ENCODE measurements around the gene CLCN4.

The CLCN4 gene

DNA sequence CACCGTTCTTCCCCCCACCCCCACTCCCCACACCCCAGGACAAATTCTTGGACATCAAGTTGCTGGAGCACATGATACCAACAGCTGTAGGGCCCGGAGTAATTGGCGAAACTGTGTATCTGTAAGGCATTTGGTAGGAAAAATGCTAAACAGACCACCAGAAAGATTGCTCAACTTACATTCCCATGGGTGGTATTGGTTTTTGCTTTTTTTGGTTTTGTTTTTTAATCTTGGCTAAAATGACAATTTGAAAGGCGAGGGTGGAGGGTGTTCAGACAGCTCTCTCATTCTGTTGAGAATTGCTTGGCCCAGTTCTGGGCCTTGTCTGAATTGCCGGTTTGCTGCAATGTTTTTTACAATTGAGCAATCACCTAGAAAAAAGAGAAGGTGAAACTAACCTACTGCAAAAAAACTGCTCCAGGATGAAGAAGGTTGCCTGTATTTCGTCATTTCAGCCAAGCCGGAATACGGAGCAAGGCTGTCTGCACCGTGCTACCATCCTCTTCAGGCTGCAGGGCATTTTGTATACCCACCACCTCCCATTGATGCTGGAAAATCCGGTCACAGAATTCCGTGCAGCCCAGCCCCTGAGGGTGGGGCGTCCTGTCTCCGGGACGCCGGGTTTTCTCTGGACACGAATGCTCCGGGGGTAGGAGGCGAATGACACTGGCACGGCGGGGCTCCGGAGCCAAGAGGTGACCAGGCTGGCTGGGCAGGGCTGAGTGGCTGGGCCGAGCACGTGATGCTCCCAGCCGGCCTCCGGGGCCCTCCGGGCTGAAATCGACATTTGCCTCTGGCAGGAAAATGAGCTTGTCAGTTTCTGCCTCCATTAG, at the start of gene CLCN4:
Gene CLCN4, plus strand, starts transcription at position 777 of the 833 bp plus-strand sequence. CDS start 28,058 bp downstream, outside the sequence.
- no peak for DNase-seq

DNA sequence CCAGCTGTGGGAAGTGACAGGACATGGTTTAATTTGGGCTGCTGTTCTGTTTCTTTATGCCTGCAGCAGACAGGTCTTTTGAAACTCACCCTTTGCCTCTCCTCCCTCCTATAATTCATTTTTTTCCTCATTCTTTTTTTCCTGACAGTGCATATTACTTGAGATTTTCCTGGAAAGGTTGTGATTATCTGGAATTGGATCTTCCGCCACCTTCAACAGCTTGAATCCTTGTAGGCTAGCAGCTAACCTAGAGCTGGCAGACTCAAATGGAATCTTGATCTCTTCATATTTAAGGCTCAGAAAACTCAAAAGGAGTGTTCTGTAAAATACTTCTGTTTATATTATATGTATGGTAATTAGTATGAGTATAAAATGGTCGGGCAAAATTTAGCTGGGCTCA, 49.3 kb upstream of the CLCN4 start:
- no peak for DNase-seq

DNA sequence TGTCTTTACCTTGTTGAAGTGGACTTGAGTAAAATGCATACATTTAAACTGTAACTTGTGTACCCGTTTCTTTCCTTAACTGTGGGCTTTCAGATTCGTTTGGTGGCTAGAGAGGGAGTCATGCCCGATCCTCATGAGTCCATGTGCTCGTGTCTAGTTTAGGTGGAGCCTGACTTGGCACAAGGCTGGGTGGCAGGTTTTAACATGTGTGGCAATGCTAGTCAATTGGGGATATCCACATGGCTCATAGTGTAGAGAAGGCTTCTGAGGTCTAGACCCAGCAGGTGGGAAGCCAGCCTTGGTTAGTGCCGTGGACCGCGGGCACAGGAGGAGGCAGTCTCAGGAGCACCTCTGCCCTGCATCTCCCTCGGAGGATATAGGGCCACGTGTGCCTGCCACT, 48.5 kb upstream of the CLCN4 start:
- DNase-seq: peak; percentile 6

DNA sequence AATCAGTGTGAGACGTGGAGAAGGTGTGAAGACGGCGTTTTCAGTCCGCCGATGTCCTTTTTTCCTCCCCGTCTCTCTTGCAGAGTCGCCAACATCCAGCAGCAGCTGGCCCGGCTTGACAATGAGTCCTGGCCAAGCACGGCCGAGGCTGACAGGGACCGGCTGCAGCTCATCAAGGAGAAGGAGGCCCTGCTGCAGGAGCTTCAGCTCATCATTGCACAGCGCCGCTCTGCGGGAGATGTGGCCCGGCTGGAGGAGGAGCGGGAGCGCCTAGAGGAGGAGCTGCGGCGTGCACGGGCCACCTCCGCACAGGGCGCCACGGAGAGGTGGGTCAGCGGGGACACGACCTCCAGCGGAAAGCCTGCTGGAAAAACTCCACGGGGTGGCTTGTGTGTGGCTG, 47.1 kb upstream of the CLCN4 start:
- DNase-seq: no peak

DNA sequence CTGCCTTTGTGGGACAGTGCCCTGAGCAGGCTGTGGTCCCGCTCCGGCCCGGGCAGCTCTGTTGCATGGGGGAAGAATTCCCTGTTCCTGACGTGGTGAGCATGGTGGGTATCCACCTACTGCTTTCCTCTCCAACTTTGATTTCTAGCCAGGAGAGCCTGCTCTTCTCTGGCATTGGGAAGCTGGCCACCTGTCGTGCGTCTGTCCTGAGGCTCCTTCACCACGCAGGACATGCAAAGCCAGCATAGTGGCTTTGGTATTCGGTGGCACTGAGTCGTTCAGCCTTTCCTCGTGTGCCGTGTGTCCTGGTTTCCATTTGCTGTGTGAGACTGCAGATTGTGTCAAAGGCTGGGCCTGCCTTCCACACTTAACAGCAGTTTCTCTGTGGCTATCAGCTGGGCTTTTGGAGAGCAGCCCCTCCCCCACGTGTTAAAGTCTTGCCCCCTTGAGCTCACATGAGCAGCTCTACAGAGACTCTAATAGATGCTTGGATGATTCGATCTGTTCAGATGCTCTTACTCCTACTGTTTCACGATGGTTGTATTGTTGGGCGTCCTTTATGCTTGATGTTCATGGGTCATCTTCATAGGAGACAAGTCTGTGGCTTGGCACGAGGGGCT, 46.3 kb upstream of the CLCN4 start:
- no peak for DNase-seq

DNA sequence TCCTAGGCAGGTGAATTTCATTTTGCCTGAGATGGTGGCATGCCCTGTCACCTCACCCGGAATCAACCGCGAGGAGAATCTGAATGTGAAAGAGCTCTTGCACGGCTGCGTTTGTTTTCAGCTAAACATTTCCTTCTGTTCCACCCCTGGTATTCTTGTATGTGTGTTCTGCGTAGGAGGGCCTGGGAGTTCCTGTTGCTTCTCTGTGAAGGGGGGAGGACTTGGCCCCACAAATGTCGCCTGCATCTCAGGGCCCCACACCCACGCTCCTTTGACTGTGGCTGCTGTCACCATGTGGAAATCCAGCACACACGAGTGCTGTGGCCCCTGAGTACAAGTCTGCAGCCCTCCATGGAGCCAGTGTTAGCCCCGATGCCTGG, 45.8 kb upstream of the CLCN4 start:
- no peak for DNase-seq

DNA sequence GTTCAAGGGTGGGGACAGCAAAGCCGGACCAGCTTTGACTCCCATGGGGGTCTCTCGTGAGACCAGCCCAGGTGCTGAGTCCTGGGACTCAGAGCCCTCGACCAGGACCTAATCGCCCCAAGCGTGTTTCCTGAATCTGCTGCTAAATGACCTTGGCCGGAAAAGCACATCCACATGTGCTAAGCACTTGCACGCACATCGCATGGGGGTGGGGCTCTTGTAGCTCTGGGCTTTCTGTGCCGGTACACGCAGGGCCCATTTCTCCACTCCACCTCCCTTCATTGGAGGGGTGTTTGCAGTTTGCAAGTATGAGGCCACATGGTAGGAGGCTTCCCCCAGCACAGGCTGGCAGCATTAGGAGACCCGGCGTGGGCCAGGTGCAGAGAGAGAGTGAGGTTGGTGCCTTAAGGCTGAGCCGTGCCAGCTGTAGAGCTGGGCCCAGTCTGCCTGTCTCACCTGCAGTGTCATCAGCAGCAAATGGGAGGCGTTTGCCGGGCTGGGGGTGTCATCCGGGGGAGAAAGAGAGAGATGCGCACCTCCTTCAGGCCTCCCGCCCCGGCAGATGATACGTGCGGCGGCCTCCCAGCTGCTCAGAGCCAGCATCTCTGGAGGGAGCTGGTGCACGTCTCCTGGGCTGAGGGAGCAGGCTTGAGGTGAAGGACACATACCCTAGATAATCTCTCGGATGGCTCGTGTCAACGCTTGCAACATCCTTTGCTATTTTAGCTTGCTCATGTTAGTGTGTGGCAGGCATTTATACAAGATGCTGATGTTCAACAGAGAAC, 45.2 kb upstream of the CLCN4 start:
- no peak for DNase-seq

DNA sequence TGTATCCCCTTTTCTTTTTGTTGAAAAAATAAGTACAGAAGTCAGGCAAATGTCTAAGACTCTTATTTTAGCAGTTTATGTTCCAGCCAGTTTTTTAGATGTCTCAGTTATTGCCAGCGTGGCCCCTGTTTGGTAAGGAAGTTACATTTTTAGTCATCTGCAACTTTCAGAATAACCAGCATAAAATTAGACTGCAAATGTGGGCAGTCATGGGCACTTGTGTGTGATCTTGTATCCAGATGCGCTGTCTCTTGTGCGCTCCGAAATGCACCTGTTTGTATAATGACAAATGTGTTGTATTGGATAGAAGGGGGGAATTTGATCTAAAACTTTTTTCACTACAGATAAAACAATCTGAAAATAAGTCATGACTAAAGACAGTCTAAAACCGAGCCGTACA, 44.3 kb upstream of the CLCN4 start:
- no peak for DNase-seq

DNA sequence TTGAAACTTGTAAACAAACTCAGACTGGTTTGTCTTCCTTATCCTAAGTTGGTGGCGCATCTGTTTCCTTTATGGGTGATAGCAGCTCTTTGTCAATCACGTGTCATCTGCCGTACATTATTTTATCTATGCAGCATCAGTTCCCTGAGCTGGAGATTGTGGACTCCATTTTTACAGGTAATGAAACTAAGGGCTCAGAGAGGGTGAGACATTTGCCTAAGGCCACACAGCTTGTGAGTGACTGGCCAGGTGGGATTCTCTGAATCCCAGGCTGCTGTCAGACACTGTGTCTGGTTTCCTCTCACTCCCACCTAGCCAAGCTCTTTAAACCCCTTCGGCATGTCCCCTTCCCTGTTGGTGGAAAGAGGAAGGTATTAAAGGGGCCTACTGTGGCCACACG, 41.7 kb upstream of the CLCN4 start:
- no peak for DNase-seq

DNA sequence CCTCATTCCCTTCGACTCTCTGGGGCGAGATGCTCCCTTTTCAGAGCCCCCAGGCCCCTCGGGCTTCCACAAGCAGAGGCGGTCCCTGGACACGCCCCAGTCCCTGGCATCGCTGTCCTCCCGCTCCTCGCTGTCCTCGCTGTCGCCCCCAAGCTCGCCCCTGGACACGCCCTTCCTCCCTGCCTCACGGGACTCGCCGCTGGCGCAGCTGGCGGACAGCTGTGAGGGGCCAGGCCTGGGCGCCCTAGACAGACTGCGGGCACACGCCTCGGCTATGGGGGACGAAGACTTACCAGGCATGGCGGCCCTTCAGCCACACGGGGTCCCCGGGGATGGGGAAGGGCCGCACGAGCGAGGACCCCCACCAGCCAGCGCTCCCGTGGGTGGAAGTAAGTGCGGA, 39.5 kb upstream of the CLCN4 start:
- no peak for DNase-seq

DNA sequence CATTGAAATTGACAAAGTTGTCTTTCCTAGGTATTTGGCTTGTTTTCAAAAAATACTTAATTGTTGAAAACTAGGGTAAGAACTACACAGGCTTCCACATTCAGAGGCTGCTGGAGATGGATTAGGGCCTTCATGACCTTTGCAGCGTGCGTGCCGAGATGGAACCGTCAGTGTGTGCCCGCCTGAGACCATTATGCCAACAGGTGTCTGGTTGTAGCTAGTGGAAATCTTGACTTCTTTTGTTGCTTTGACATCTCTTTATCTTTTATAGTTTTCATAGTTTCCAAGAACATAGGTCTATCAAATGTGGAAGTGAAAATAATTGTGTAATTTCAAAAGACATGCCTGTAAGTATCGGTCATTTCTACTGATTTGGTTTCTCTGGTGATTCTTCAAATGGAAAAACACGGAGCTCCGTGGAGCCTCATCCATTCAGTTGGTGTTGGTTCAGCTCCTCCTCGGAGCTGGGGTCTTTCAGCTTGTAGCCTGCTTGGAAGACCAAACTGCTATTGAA, 38.9 kb upstream of the CLCN4 start:
- DNase-seq: no peak

DNA sequence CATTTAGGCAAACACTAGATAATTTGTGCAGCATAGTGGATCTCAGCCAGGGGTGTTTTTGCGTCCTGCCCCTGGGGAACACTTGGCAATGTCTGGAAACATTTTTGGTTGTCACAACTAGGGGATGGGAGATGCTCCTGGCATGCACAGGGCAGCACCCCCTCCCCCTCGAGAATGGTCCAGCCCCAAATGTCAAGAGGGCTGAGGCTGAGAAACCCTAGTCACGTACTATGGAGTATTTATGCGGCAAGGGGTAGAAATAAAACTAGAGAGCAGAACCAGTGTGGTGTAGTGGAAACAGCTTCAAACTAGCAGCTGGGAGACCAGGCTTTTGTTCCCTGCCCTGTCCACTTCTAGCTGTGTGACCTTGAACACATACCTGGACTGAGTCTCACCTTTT, 38.2 kb upstream of the CLCN4 start:
- no peak for DNase-seq

DNA sequence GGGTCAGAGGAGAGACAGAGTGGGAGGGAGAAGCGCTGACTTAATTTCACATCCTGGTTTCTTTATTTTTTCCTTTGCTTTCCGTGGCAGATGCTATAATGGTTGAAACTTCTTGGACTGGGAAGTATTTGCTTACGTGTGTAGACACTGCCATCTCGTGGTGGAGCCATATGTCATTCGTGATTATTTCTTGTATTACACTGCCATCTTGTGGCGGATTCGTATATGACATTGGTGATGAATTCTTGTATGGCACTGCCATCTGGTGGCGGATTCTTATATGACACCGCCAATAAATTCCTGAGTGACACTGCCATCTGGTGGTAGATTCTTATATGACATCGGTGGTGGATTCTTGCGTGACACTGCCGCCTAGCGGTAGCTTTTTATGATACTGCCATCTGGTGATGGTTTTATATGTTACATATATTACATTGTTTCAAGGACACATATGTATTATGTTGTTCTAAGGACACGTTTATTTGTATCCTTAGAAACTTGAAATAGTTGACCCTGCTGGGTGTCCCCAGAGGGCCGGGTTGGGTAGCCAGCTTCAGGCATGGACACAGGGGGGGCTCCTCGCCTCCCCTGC, 37.3 kb upstream of the CLCN4 start:
- DNase-seq: peak; percentile 31

DNA sequence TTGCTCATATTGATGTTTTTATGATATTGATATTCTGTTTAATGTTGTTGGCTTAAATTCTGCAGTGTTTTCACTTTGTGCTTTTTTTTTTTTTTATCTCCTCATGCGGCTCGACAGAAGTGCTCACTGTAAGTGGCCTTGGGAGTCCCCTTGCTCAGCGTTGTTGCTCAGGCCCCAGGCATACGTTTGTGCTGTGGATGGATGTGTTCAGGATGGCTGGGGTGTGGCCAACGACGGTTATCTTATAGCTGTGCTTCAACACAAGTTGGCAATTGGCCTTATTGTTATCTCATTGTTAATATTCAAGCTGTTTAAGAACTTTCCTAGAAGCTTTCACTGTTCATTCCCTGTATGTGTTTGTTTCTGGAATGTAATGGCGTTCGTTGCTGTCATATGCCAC, 36.4 kb upstream of the CLCN4 start:
- no peak for DNase-seq

DNA sequence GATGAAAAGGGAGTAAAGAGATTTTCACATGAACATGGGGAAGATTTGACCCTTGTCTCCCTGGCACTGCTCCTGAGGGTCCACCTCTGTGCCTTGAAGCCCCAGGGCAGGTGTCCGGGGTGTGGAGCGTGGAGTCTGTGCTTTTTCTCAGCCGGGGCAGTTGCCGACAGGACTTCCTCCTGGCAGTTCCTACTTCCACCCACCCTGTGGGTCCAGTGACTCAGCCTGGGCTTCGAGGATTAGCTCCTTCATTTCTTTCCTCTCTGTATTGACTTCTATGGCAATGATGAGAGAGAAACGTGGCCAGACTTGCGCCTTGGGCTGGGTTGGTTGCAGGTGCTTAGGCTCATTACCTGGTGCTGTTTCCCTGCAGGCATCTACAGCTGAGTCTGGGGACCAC, 35.9 kb upstream of the CLCN4 start:
- no peak for DNase-seq

DNA sequence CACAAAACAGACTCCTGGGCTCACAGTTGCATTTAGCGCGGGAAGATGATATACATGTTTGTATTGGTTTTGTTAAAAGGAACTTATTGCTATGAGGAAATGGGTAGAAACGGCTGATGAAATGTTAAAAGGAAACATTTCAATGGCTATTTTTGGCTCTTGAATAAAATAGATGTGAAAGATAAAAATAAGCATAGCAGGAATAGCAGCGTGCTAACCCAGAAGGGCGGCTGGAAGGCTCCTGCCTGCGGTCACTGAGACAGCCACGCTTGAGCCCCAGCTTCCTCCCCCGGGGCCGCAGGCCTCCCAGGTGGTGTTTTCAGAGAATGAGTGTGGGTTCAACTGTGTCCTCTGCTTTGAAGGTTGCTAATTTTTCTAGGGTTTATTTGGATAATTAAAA, 35.0 kb upstream of the CLCN4 start:
- DNase-seq: no peak

DNA sequence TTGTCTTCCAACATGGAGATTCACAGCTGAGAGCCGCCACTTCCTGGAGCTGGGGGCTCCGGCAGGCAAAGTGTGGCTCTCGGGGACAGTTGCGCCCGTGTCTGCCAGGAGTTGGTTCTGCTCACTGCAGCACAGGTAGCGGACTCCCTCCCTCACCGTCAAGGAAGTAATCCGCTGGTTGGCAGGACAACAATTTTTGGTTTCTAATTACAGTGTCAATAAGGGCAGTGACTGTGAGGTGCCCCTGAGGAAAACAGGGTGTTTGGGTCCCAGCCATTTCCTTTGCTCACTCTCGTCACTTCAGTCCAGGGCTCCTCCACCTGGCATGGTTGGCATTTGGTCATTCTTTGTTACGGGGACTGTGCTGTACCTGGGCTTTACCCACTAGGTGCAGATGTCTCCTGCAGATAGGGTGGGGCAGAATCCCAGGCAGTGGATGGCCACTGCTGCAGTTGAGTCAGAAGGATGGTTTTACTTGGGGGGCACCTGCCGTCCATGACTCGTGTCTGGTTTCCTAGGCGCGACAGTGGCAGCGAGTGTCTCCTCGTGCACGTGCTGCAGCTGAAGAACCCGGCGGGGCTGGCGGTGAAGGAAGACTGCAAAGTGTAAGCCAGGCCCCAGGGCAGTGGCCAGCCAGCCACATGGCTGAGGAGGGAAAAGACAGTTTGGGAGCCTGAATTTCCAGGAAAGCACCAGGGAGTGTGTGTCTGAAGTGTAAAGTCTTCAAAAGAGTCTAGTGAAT, 32.1 kb upstream of the CLCN4 start:
- no peak for DNase-seq

DNA sequence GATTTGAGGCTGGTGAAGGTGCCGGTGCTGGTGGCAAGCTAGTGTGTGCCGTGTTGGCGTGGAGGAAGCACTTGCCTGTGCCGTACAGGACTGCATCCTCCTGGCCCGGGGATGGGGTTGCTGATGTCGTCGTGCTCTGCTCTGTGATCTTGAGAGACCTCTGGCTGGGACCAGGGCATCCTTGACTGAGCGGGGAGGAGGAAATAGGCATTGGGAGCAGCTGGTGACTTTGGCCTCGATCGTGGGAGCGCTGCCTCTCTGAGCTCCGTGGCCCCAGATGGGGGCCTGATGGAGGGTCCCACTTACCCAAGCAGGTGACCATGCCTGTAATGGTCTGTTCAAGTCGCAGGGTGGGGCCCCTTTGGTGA, 31.5 kb upstream of the CLCN4 start:
- DNase-seq: no peak

DNA sequence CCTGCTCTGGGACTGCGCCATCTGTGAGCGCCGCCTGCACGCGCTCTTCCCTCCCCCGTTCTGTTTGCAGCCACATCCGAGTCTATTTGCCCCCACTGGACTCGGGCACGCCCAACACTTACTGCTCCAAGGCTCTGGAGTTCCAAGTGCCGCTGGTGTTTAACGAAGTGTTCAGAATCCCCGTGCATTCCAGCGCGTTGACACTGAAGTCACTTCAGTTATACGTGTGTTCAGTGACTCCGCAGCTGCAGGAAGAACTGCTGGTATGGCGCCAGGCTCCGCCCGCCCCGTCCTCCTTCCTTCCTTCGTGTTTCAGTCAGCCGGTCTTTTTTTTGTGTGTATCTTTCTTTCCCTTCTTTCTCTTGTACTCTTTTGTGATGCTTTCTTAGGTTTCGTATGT, 30.7 kb upstream of the CLCN4 start:
- no peak for DNase-seq

DNA sequence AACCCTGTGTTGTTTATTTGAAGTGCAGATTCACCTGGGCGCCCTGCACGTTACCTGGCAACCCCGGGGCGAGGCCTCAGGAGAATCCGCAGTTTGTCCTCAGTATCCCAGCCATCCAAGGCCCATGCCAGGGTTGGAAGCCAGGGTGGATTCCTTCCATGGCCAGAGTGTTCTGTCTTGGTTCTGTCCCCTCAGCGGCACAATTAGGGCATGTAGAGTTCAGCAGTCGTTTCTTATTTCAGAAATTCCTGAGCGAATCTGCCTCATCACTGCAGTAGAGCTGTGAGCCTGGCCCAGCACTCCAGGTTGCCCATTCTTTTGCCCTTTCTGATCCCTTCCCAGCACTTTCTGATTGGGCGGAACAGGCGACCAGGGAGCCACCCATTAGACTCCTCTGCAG, 29.9 kb upstream of the CLCN4 start:
- no peak for DNase-seq

DNA sequence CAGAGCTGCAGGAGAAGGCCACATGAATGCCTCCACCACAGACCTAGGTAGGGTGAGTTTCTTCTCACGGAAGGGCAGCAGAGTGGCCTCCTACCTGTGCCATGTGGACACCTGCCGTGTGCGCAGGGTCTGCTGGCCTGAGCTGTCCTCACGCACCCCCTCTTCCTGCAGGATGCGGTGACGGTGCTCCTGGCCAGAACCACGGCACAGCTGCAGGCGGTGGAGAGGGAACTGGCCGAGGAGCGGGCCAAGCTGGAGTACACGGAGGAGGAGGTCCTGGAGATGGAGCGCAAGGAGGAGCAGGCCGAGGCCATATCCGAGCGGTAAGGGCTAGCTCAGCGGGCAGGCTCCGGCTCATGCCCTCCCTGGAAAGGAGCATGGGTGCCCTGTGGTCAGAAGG, 28.4 kb upstream of the CLCN4 start:
- DNase-seq: no peak

DNA sequence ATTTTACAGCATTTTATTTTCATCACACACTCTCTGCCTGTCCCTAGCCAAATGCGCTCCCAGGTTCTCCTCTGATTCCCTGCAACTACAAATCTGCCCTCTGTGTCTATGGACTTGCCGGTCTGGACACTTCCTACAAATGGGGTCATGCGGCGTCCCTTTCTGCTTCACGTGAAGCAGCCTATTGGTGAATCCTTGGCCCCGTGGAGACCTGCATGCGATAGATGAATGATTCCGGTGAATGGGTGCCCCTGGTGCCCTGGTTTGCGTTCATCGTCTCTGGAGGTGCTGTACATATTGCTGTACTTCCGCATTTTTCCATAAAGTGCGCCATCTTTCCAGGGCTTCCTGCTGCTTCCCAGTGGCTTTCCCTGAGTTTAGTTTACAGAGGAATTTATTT, 27.5 kb upstream of the CLCN4 start:
- no peak for DNase-seq

DNA sequence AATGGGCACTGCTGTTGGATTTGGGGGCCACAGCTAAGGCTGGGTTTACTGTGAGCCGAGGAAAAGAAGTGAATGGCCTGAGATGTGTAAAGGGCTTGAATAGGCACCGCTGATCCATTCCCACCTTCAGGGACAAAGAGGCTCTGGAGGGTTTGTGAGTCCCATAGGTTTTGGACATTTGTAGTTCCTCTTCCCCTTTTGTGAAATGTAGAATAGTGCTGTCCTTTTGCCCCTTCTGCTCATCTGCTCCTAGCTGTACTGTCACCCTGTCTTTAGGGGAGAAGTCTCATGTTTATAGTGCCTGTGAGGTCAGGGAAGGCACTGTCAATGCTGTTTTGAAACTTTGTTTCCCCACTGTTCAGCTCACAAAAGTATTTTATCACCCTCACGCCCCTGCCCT, 26.4 kb upstream of the CLCN4 start:
- DNase-seq: no peak

Measured in NCI-H1694 (cell line).